Neuronal stem cell (in vitro differentiated cells): ENCODE data around the gene TPRG1L.
"Not testable (repeated sequence)": the region's sequence is repeated elsewhere in the genome, so short reads cannot be mapped to it uniquely, and the experiment has no call there.

Experiments
- DNase-seq: peaks from one replicate; pipeline ENCODE4 v3.0.0-alpha.2; 2013; ENCODE audit warnings: low spot score
- H2AFZ ChIP-seq: one replicate; pipeline ENCODE4 v1.6.1; 2013; ENCODE audit warnings: mild to moderate bottlenecking, low read length, inconsistent platforms
- H2AK5ac ChIP-seq: 2 replicates; pipeline ENCODE4 v1.6.1; 2013; ENCODE audit warnings: low read depth, mild to moderate bottlenecking, inconsistent platforms, low read length, moderate library complexity, mixed read lengths
- H2BK120ac ChIP-seq: 2 replicates; pipeline ENCODE4 v1.6.1; 2013; ENCODE audit warnings: low read depth, mild to moderate bottlenecking, inconsistent platforms, low read length, moderate library complexity, mixed read lengths
- H2BK12ac ChIP-seq: one replicate; pipeline ENCODE4 v1.6.1; 2013; ENCODE audit warnings: low read length, inconsistent platforms
- H2BK15ac ChIP-seq: 2 replicates; pipeline ENCODE4 v1.6.1; 2013; ENCODE audit warnings: mild to moderate bottlenecking, low read length, inconsistent platforms, mixed read lengths
- H2BK5ac ChIP-seq: one replicate; pipeline ENCODE4 v1.6.1; 2013; ENCODE audit warnings: inconsistent platforms, mild to moderate bottlenecking, low read length, moderate library complexity
- H3K14ac ChIP-seq: one replicate; pipeline ENCODE4 v1.6.1; 2013; ENCODE audit warnings: low read length, inconsistent platforms
- H3K18ac ChIP-seq: 2 replicates; pipeline ENCODE4 v1.6.1; 2013; ENCODE audit warnings: low read length, inconsistent platforms
- H3K23ac ChIP-seq: 2 replicates; pipeline ENCODE4 v1.6.1; 2013; ENCODE audit warnings: low read depth, mild to moderate bottlenecking, mixed read lengths, low read length, inconsistent platforms; ENCODE audit not compliant: poor library complexity
- H3K27ac ChIP-seq: replicated peaks from 3 replicates; pipeline ENCODE4 v1.5.1; 2013; ENCODE audit warnings: low read length, inconsistent platforms
- H3K27me3 ChIP-seq, 3 experiments: 2 replicates each; pipeline ENCODE4 v1.6.1; 2013; ENCODE audit warnings: low read length in 3 of 3, mild to moderate bottlenecking in 2 of 3, inconsistent platforms in 1 of 3, low read depth in 1 of 3, mixed read lengths in 1 of 3, moderate library complexity in 1 of 3; ENCODE audit not compliant: control insufficient read depth in 3 of 3, insufficient read depth in 3 of 3
- H3K36me3 ChIP-seq, 2 donors: replicated peaks in 1 of 2; 2 replicates each; pipeline ENCODE4 v1.6.1; 2013; ENCODE audit warnings: low read length in 2 of 2; ENCODE audit not compliant: control insufficient read depth in 2 of 2, insufficient read depth in 2 of 2
- H3K4ac ChIP-seq: 2 replicates; pipeline ENCODE4 v1.6.1; 2013; ENCODE audit warnings: inconsistent platforms, mild to moderate bottlenecking, low read length, moderate library complexity
- H3K4me1 ChIP-seq, 2 donors: 1 replicate in 1 of 2; 2 replicates in 1 of 2; pipeline ENCODE4 v1.6.1; 2013; ENCODE audit warnings: low read length in 2 of 2, low read depth in 1 of 2; ENCODE audit not compliant: control insufficient read depth in 2 of 2, insufficient read depth in 1 of 2
- H3K4me2 ChIP-seq: one replicate; pipeline ENCODE4 v1.6.1; 2013; ENCODE audit warnings: mild to moderate bottlenecking, low read length, inconsistent platforms; ENCODE audit not compliant: insufficient read depth, poor library complexity, severe bottlenecking
- H3K4me3 ChIP-seq, 2 donors: 2 replicates each; pipeline ENCODE4 v1.5.1; 2013; ENCODE audit warnings: low read length in 2 of 2, mild to moderate bottlenecking in 2 of 2, inconsistent platforms in 1 of 2, moderate library complexity in 1 of 2
- H3K79me1 ChIP-seq: one replicate; pipeline ENCODE4 v1.6.1; 2013; ENCODE audit warnings: low read depth, mild to moderate bottlenecking, inconsistent platforms, low read length, moderate library complexity
- H3K9ac ChIP-seq: one replicate; pipeline ENCODE4 v1.6.1; 2013; ENCODE audit warnings: mild to moderate bottlenecking, low read depth, low read length, inconsistent platforms; ENCODE audit not compliant: poor library complexity
- H3K9me3 ChIP-seq, 2 donors: replicated peaks in 1 of 2; 2 replicates each; pipeline versions ENCODE3 to v1.6.1; 2013; ENCODE audit warnings: low read length in 2 of 2, mild to moderate bottlenecking in 2 of 2, inconsistent platforms in 1 of 2, low read depth in 1 of 2, mixed read lengths in 1 of 2, moderate library complexity in 1 of 2; ENCODE audit not compliant: control insufficient read depth in 2 of 2, insufficient read depth in 1 of 2
- H4K8ac ChIP-seq: one replicate; pipeline ENCODE4 v1.6.1; 2013; ENCODE audit warnings: low read depth, mild to moderate bottlenecking, inconsistent platforms, low read length, moderate library complexity
- H4K91ac ChIP-seq: one replicate; pipeline ENCODE4 v1.6.1; 2013; ENCODE audit warnings: low read length, low read depth, mild to moderate bottlenecking, inconsistent platforms; ENCODE audit not compliant: poor library complexity
- WGBS, 2 donors: extraction: QIAGEN DNeasy Blood & Tissue Kit; methylation state at CpG; one replicate each; pipeline ENCODE4 v1.1.7; 2013; ENCODE audit warnings: missing lambda C conversion rate in 2 of 2, mixed read lengths in 1 of 2; ENCODE audit not compliant: insufficient read length in 2 of 2, insufficient replicate concordance in 1 of 2; ENCODE audit errors: extremely low coverage in 2 of 2; 5-methylcytosine and 5-hydroxymethylcytosine counted together

Gene TPRG1L

GRCh38 chr1:3620708-3621107, 4.1 kb upstream of the TPRG1L start:
- no peak overlapping the region for H3K4me3 ChIP-seq
- H3K79me1 ChIP-seq: no peaks in the 10 kb centered on the region
- no peak overlapping the region for H3K27ac ChIP-seq
- no peak overlapping the region for H3K4me2 ChIP-seq
- H3K9ac ChIP-seq: no peak overlapping the region
- H3K14ac ChIP-seq: peak overlapping the region; percentile 38
- no peak for DNase-seq
- peaks cover 0 to 28% (median 2%) of the 10 kb centered on the region in 3 experiments for H3K27me3 ChIP-seq
- no peak overlapping the region for H2AFZ ChIP-seq
- H2BK120ac ChIP-seq: no peak overlapping the region
- H2BK5ac ChIP-seq: no peak overlapping the region
- peaks cover 0 to 2% of the 10 kb centered on the region in 2 donors for H3K9me3 ChIP-seq
- no peak overlapping the region for H2AK5ac ChIP-seq
- H2BK15ac ChIP-seq: no peak overlapping the region
- no CpG with 5 or more reads among the region's 12 CpGs for WGBS, 2 donors
- no peak overlapping the region for H3K23ac ChIP-seq
- no peak overlapping the region for H2BK12ac ChIP-seq
- peaks cover 0 to 1% of the 10 kb centered on the region in 2 donors for H3K36me3 ChIP-seq
- H3K18ac ChIP-seq: no peak overlapping the region
- peaks cover 15 to 19% of the 10 kb centered on the region in 2 donors for H3K4me1 ChIP-seq
- no peak overlapping the region for H3K4ac ChIP-seq
- H4K8ac ChIP-seq: no peak overlapping the region
- H4K91ac ChIP-seq: no peak overlapping the region

GRCh38 chr1:3621151-3621671, 3.6 kb upstream of the TPRG1L start:
- not testable (repeated sequence) for H3K9me3 ChIP-seq, H3K14ac ChIP-seq, H3K36me3 ChIP-seq, H3K27ac ChIP-seq, H4K91ac ChIP-seq, H3K79me1 ChIP-seq, H2BK15ac ChIP-seq, DNase-seq, H3K4me2 ChIP-seq, H2AK5ac ChIP-seq, H3K23ac ChIP-seq, H2AFZ ChIP-seq, H4K8ac ChIP-seq, H3K9ac ChIP-seq, H3K18ac ChIP-seq, H2BK5ac ChIP-seq, H2BK120ac ChIP-seq, H3K4me3 ChIP-seq
- peaks cover 15 to 22% of the 10 kb centered on the region in 2 donors for H3K4me1 ChIP-seq
- H3K4ac ChIP-seq: peak overlapping the region; percentile 76
- H3K27me3 ChIP-seq: peaks cover 0 to 25% (median 2%) of the 10 kb centered on the region in 3 experiments
- no CpG with 5 or more reads among the region's 15 CpGs for WGBS, 2 donors
- peak overlapping the region; percentile 22 for H2BK12ac ChIP-seq

GRCh38 chr1:3622102-3622501, 2.7 kb upstream of the TPRG1L start:
- not testable (repeated sequence) for H4K91ac ChIP-seq, H3K9ac ChIP-seq, H3K9me3 ChIP-seq, H3K23ac ChIP-seq, H3K4me3 ChIP-seq, H3K36me3 ChIP-seq, H2AK5ac ChIP-seq, H3K79me1 ChIP-seq, H2BK120ac ChIP-seq, DNase-seq, H2BK12ac ChIP-seq, H3K14ac ChIP-seq, H3K18ac ChIP-seq, H3K27ac ChIP-seq, H2BK5ac ChIP-seq, H2BK15ac ChIP-seq, H3K4me2 ChIP-seq, H3K4ac ChIP-seq, H2AFZ ChIP-seq, H4K8ac ChIP-seq
- H3K27me3 ChIP-seq: peaks cover 0 to 19% (median 2%) of the 10 kb centered on the region in 3 experiments
- WGBS, 2 donors: no CpG with 5 or more reads among the region's 9 CpGs
- peaks cover 15 to 22% of the 10 kb centered on the region in 2 donors for H3K4me1 ChIP-seq

GRCh38 chr1:3623441-3624199, 1.2 kb upstream of the TPRG1L start:
- no peaks in the 10 kb centered on the region for H3K79me1 ChIP-seq
- H2BK15ac ChIP-seq: peak overlapping the region; percentile 26
- H3K36me3 ChIP-seq: peaks cover 13 to 18% of the 10 kb centered on the region in 2 donors
- no CpG with 5 or more reads among the region's 23 CpGs for WGBS, 2 donors
- H3K4ac ChIP-seq: peak overlapping the region; percentile 84
- H3K4me1 ChIP-seq: peaks cover 13 to 16% of the 10 kb centered on the region in 2 donors
- peak overlapping the region; percentile 79 for H2AK5ac ChIP-seq
- DNase-seq: no peak
- H2AFZ ChIP-seq: peak overlapping the region; percentile 99
- peak overlapping the region; percentile 94 for H2BK12ac ChIP-seq
- H3K9ac ChIP-seq: peak overlapping the region; percentile 97
- H3K23ac ChIP-seq: no peak overlapping the region
- peak overlapping the region; percentile 94 for H3K18ac ChIP-seq
- H3K9me3 ChIP-seq: peaks cover 0 to 2% of the 10 kb centered on the region in 2 donors
- H4K91ac ChIP-seq: no peak overlapping the region
- H4K8ac ChIP-seq: peak overlapping the region; percentile 3
- H2BK120ac ChIP-seq: no peak overlapping the region
- peak overlapping the region; percentile 89 to 92 for H3K4me3 ChIP-seq
- H3K14ac ChIP-seq: peak overlapping the region; percentile 94
- H3K27me3 ChIP-seq: peaks cover 0 to 5% (median 2%) of the 10 kb centered on the region in 3 experiments
- H3K4me2 ChIP-seq: peak overlapping the region; percentile 98
- no peak overlapping the region for H3K27ac ChIP-seq
- no peak overlapping the region for H2BK5ac ChIP-seq
